ENCODE results near the gene TADA3.

The TADA3 gene

GRCh38 chr3:9757427-9757826 is 34.8 kb downstream of the TADA3 start:
- DNase-seq = no peak

DNA sequence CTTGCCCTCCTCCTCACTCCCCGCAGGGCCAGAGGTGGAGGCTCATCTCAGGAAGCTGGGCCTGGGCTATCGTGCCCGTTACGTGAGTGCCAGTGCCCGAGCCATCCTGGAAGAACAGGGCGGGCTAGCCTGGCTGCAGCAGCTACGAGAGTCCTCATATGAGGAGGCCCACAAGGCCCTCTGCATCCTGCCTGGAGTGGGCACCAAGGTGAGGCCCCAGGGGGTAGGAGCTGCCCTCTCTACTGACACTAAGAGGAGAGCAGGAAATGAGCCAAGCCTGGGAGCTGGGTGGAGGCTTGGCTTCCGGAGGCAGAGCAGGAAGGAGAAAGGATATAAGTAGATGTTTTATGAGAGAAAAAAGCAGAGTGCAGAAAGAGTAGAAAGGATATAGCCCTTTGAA is 37.6 kb downstream of the TADA3 start:
- DNase-seq = no peak

DNA sequence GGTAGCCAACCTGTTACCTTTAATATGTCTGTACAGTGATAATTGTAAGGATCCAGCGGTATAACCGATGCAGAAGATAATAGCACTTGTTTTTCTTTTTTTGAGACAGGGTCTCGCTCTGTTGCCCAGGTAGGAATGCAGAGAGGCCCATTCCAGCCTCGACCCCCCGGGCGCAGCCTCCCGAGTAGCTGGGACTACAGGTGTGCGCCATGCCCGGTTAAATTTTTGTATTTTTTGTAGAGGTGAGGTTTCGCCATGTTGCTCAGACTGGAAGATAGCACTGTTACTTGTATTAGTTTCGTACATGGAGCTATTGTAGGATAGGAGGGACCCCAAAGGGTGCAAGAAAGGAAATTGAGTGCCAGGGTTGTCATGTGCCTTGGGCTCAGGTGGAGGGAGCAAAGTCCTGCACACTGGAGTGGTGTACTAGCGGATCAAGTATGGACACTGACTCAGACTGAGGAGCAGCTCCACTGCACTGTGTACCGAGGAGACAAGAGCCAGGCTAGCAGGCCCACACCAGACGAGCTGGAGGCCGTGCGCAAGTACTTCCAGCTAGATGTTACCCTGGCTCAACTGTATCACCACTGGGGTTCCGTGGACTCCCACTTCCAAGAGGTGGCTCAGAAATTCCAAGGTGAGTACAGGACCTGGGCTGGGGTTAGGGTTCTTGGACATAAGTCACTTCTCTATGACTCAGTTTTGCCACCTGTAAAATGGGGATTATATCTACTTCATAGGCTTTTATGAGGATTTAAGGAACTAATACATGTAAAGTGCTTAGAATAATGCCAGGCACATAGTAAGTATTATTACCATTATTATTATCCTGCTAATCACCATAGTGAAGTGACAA is 41.5 kb downstream of the TADA3 start:
- DNase-seq = no peak

DNA sequence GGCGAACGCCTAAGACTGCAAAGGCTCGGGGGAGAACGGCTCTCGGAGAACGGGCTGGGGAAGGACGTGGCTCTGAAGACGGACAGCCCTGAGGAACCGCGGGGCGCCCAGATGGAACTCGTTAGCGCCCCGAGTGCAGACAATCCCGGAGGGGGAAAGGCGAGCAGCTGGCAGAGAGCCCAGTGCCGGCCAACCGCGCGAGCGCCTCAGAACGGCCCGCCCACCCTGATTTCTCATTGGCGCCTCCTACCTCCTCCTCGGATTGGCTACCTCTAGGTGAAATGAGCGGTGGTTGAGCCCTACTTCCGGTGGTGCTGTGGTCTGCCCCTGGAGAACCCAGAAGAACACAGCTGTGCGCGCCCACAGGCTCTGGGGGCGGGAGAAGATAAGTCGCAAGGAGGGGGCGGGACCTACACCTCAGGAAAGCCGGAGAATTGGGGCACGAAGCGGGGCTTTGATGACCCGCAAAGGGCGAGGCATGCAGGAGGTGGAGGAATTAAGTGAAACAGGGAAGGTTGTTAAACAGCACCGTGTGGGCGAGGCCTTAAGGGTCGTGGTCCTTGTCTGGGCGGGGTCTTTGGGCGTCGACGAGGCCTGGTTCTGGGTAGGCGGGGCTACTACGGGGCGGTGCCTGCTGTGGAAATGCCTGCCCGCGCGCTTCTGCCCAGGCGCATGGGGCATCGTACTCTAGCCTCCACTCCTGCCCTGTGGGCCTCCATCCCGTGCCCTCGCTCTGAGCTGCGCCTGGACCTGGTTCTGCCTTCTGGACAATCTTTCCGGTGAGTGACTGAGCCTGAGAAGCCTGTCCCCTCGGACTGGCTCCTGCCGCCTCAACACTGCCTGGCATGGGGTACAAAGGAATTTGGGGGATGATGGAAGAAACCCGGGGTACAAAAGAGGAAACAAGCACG is 42.4 kb downstream of the TADA3 start, which contains the start of gene OGG1:
Gene OGG1, plus strand, starts transcription at position 308 of the 911 bp plus-strand sequence. Its CDS starts 335 bp downstream, at position 643.
- peak; percentile 90 for DNase-seq

DNA sequence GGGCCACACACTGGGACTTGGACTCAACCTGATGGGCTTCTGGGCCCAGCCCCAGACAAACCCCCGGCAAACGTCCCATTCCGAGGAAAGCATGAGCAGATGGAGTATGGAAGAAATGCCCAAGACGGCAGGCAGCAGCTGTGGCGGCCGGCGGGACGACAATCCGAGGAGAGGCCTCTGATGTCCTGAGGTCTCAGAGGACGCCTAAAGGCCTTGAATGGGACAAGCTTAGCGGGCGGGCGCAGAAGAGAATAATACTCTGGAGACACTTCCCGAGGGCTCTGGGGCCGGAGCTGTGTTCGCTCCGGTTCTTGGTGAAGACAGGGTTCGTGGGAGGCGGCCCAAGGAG is 43.0 kb downstream of the TADA3 start:
- no peak for DNase-seq

DNA sequence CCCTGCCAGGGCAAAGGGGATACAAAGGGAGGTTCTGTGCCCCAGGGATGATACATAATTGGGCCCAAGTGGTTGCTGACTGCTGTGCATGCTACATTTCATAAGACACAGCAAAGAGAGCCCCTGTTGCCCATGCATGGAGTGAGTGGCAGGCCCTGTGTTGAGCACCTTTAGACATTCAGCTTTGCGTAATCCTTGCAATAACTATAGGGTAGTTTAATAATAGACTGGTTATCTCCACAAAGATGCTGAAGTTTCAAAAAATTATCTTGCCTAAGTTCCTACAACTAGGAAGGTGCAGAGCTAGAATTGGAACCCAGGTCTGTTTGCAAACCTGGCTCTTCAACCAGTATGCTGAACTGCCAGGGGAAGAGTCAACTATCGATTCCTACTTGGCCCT is 44.2 kb downstream of the TADA3 start:
- no peak for DNase-seq

DNA sequence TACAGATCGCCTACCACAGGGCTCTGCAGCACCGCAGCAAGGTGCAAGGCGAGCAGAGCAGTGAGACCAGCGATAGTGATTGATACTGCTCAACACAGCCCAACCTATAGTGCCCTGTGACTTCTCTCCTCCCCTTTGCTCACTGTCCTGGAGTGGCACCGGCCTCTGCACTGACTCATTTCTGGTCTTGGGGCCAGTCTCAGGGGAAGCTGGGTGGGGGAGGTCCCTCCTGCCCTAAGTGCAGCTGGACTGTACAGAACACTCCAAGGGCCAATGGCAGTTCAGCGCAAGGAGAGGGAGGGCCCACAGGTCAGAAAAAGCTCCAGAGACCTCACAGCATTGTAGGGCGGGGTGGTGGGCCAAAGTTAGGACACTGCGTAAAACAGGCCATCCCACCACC is 45.0 kb downstream of the TADA3 start:
- DNase-seq = no peak

DNA sequence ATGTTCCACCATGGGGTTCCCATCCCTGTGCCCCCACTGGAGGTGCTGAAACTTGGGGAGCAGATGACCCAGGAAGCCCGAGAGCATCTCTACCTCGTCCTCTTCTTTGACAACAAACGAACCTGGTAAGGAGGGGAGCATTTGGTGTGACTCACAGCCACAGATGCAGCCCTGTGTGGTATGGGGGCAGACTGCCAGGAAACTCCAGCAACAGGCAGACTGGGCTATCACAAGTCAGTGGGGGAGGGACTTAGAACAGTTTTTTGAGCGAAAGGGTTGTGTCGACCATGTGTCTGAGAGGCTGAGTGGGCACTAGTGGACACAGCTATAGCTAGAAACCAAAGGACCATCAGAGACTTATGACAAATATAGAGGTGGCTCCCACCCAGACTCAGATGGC is 45.9 kb downstream of the TADA3 start:
- DNase-seq = no peak

- DNase-seq = no peak
These were observed 46.8 kb downstream of the TADA3 start for GRCh38 chr3:9745521-9745920.

DNA sequence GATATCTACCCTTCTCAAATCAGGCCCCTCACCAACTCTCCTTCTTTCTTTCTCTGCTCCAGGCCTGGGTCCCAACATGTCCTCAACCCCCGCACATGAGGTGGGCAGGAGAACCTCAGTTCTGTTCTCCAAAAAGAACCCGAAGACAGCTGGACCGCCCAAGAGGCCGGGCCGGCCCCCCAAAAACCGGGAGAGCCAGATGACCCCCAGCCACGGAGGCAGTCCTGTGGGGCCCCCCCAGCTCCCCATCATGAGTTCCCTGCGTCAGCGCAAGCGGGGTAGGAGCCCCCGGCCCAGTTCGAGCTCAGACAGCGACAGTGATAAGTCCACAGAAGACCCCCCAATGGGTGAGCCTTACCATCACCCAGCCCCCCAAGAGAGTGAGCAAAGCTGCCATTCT is 48.1 kb downstream of the TADA3 start:
- no peak for DNase-seq

DNA sequence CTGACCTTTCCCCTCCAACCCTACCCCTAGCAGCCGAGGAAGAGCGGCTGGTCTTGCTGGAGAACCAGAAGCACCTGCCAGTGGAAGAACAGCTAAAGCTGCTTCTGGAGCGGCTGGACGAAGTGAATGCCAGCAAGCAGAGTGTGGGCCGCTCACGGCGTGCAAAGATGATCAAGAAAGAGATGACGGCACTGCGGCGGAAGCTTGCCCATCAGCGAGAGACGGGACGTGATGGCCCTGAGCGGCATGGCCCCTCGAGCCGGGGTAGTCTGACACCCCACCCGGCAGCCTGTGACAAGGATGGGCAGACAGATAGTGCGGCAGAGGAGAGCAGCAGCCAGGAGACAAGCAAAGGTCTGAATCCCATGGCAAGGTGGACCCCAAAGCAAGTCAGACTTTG is 48.7 kb downstream of the TADA3 start:
- DNase-seq = no peak

- no peak for DNase-seq
These were observed 49.7 kb downstream of the TADA3 start for GRCh38 chr3:9742560-9742959.

GRCh38 chr3:9739181-9739580 is 53.1 kb downstream of the TADA3 start:
- DNase-seq = no peak

DNA sequence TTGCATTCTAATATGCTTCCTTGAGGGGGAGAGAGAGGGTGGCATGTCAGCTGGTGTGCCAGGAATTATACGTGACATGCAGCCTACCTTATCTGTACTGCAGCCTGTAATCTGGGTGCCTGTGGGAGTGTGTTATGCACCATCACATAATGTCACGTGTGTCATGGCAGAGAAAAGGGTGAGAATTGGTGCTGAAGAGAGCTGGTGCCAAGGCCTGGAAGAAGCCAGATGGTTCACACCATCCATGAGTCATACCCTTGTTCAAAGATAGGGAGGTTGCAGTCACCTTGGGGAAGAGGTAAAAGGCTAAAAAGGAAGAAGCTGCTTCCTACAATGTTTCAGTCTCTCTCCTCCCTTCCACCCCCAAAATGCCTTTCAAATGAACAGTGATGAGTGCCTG is 55.4 kb downstream of the TADA3 start:
- DNase-seq = no peak

GRCh38 chr3:9732740-9733115 is 59.5 kb downstream of the TADA3 start:
- DNase-seq = no peak

- DNase-seq = no peak
These were observed 60.1 kb downstream of the TADA3 start for GRCh38 chr3:9732080-9732739.

DNA sequence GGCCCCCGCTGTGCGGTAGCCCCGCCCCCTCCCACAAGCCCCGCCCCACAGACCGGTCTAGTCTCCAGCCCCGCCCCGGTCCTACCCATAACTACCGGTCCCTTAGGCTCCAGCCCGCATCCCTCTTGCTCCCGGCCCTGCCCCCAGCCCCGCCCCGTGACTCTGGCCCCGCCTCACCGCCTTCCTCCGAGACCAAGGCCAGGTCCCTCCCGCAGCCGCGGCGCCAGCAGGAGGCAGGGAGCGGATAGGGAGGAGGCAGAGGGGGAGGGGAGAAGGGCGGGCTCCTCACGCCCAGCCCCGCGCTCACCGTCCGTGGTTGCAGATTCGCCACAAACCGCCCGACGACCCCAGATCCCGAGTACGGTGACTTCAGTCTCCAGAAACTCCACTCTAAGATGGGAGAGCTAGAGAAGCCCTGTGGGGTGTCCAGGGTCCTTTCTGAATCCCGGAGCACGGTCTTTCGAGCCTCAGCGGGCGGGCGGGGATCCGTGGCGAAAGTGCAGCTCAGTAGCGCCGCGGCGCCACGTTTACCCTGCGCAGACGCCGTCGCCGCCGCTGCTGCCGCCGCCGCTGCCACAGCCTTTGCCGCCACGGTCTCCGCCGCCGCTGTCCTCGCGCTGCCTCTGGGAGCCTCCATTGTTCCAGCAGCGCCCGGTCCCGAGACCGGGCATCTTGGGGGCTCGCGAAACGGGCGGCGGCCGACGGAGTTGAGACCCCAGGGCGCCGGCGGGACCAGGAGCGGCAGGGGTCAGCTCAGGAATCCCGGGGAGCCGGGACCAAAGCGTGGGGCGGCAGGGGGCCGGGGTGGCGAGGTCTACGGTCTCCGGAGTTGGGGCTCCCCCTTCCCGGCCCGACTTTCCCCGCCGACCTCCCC is 60.8 kb downstream of the TADA3 start, which contains the start of gene BRPF1:
Gene BRPF1, plus strand, starts transcription at position 530 of the 874 bp plus-strand sequence. CDS start 2,406 bp downstream, outside the sequence.
- peak; percentile 91 for DNase-seq

DNA sequence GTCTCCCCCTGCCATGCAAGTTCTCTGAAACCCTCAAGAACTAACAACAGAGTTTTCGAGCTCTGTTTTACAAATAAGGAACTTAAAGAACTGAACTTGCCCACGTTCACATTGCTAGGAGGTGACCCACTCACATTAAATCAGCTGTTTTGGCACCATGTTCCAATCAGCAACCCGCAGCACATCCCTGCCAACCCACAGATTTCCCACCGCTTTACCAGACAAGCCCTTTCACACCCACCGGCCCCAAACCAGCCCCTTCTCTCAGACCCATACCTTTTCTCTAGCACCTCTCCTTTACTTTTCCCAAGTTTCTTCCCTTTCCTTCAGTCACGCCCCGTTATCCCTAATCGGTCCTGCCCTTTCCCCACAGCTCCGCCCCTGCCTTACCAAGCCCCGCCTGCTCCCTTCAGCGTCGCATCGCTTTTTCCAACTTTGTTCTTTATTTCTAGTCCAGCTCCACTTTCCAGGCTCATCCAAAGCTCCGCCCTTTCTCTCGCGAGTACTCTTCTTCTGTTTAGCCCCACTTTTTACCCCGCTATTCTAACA is 61.5 kb downstream of the TADA3 start:
- DNase-seq = no peak

Measured in NCI-H446 treated with DMSO at 0.1 percent for 48 hours (cell line).